Neural progenitor cell (in vitro differentiated cells): ENCODE measurements around the gene COL20A1. TPM values are rescaled to one million over a fixed set of nuclear protein-coding genes. Genes with fewer than 3 reads are reported as not detected.
A peak's percentile ranks its signal among the peaks of the same experiment; 100 is the strongest.
"Not testable (repeated sequence)": the region's sequence is repeated elsewhere in the genome, so short reads cannot be mapped to it uniquely, and the experiment has no call there.

Experiments used
- DNase-seq: peaks from one replicate; pipeline ENCODE4 v3.0.0-alpha.2; 2016; ENCODE audit warnings: low spot score
- H2AFZ ChIP-seq: fragments of 200-600 bp; sonication (generic); replicated peaks from 2 replicates; pipeline ENCODE4 v1.6.1; 2016; ENCODE audit warnings: antibody characterized with exemption
- H3F3A ChIP-seq: fragments of 200-600 bp; sonication (generic); 2 replicates; pipeline ENCODE4 v1.6.1; 2016; ENCODE audit warnings: antibody characterized with exemption, low read depth
- H3K27ac ChIP-seq: fragments of 200-600 bp; sonication (generic); 2 replicates; pipeline ENCODE4 v1.5.1; 2016; ENCODE audit warnings: mild to moderate bottlenecking
- H3K27me3 ChIP-seq: fragments of 200-600 bp; sonication (generic); 2 replicates; pipeline ENCODE4 v1.6.1; 2016; ENCODE audit warnings: mild to moderate bottlenecking, moderate library complexity
- H3K36me3 ChIP-seq: fragments of 200-600 bp; sonication (generic); 2 replicates; pipeline ENCODE4 v1.5.1; 2016
- H3K4me1 ChIP-seq: fragments of 200-600 bp; sonication (generic); 2 replicates; pipeline ENCODE4 v1.6.1; 2016; ENCODE audit warnings: mixed run types
- H3K4me2 ChIP-seq: fragments of 200-600 bp; sonication (generic); 2 replicates; pipeline ENCODE4 v1.6.1; 2016
- H3K4me3 ChIP-seq: fragments of 200-600 bp; sonication (generic); 2 replicates; pipeline ENCODE4 v1.5.1; 2016
- H3K79me2 ChIP-seq: fragments of 200-600 bp; sonication (generic); 2 replicates; pipeline ENCODE4 v1.6.1; 2016; ENCODE audit warnings: low read depth
- H3K9ac ChIP-seq: fragments of 200-600 bp; sonication (generic); 2 replicates; pipeline ENCODE4 v1.6.1; 2016
- H3K9me3 ChIP-seq: fragments of 200-600 bp; sonication (generic); 2 replicates; pipeline ENCODE4 v1.5.1; 2016; ENCODE audit warnings: low read depth
- H4K20me1 ChIP-seq: fragments of 200-600 bp; sonication (generic); 2 replicates; pipeline ENCODE4 v1.6.1; 2016; ENCODE audit warnings: low read depth
- H3K27ac Mint-ChIP-seq: 3 replicates; pipeline ENCODE4 v1.8.0; 2021; ENCODE audit warnings: mixed read lengths
- H3K27me3 Mint-ChIP-seq: 2 replicates; pipeline ENCODE4 v1.8.0; 2022; ENCODE audit warnings: low read depth, mild to moderate bottlenecking, inconsistent platforms, moderate library complexity, mixed read lengths; ENCODE audit not compliant: insufficient read depth
- H3K36me3 Mint-ChIP-seq: 3 replicates; pipeline ENCODE4 v1.8.0; 2021; ENCODE audit warnings: mixed read lengths
- H3K4me1 Mint-ChIP-seq: 3 replicates; pipeline ENCODE4 v1.8.0; 2021; ENCODE audit warnings: mixed read lengths
- H3K4me3 Mint-ChIP-seq: 3 replicates; pipeline ENCODE4 v1.8.0; 2021; ENCODE audit warnings: mild to moderate bottlenecking, moderate library complexity, mixed read lengths
- H3K9me3 Mint-ChIP-seq: 3 replicates; pipeline ENCODE4 v1.8.0; 2020; ENCODE audit warnings: mixed read lengths
- CTCF ChIP-seq: fragments of 200-600 bp; sonication (generic); IDR thresholded peaks from 2 replicates; pipeline ENCODE4 v1.5.1; 2017; ENCODE audit warnings: antibody characterized with exemption, mild to moderate bottlenecking
- EZH2 ChIP-seq: fragments of 200-600 bp; sonication (generic); IDR thresholded peaks from 2 replicates; pipeline ENCODE4 v1.6.1; 2017; ENCODE audit warnings: antibody characterized with exemption, mild to moderate bottlenecking, moderate library complexity
- EZH2phosphoT487 ChIP-seq: fragments of 200-600 bp; sonication (generic); IDR thresholded peaks from 2 replicates; pipeline ENCODE4 v1.6.1; 2017; ENCODE audit warnings: antibody characterized with exemption
- total RNA-seq: library from RNA; depleted of rRNA; stranded (reverse); fragments of >200 nt; gene quantifications from 2 replicates; pipeline ENCODE4 v1.2.3, GENCODE V29; 2015; ENCODE audit warnings: low replicate concordance

Gene COL20A1
- total RNA-seq, 1 donor from 2014 or later = 0.37 TPM

- Histone ChIP-seq H3K27me3 (no peaks in the 10 kb centered on the region), H2AFZ (no peak overlapping the region), H3K4me3 (no peak overlapping the region), H3K4me1 (peaks cover 21% of the 10 kb centered on the region), H3K9ac (no peak overlapping the region), H3K36me3 (no peaks in the 10 kb centered on the region), H3K79me2 (no peaks in the 10 kb centered on the region), H4K20me1 (peaks cover 18% of the 10 kb centered on the region), H3K4me2 (no peak overlapping the region), H3F3A (peaks cover 12% of the 10 kb centered on the region), H3K9me3 (no peaks in the 10 kb centered on the region), H3K27ac (no peak overlapping the region)
- no peaks in the 10 kb centered on the region for H3K36me3 Mint-ChIP-seq
- TF ChIP-seq EZH2phosphoT487 (no peak), CTCF (peak; percentile 13)
- no peaks in the 10 kb centered on the region for H3K9me3 Mint-ChIP-seq
- peak overlapping the region; percentile 60 for H3K4me3 Mint-ChIP-seq
- H3K4me1 Mint-ChIP-seq = peaks cover 43% of the 10 kb centered on the region
- peaks cover 8% of the 10 kb centered on the region for H3K27me3 Mint-ChIP-seq
- peak; percentile 85 for DNase-seq
- peak overlapping the region; percentile 87 for H3K27ac Mint-ChIP-seq
These were observed 85.6 kb downstream of the COL20A1 start for GRCh38 chr20:63378626-63379025.

GRCh38 chr20:63379296-63379695 lies 86.3 kb downstream of the COL20A1 start:
- TF ChIP-seq EZH2phosphoT487 = no peak
- no peak for TF ChIP-seq CTCF
- no peak for TF ChIP-seq EZH2
- Histone ChIP-seq H3K9me3 (no peaks in the 10 kb centered on the region), H2AFZ (no peak overlapping the region), H3K36me3 (no peaks in the 10 kb centered on the region), H4K20me1 (peaks cover 18% of the 10 kb centered on the region), H3K4me3 (no peak overlapping the region), H3K27ac (no peak overlapping the region), H3F3A (peaks cover 12% of the 10 kb centered on the region), H3K9ac (no peak overlapping the region), H3K79me2 (no peaks in the 10 kb centered on the region), H3K4me2 (no peak overlapping the region), H3K4me1 (peaks cover 21% of the 10 kb centered on the region), H3K27me3 (no peaks in the 10 kb centered on the region)
- H3K9me3 Mint-ChIP-seq = no peaks in the 10 kb centered on the region
- no peak for DNase-seq
- no peaks in the 10 kb centered on the region for H3K36me3 Mint-ChIP-seq
- peaks cover 8% of the 10 kb centered on the region for H3K27me3 Mint-ChIP-seq
- no peak overlapping the region for H3K27ac Mint-ChIP-seq
- peaks cover 43% of the 10 kb centered on the region for H3K4me1 Mint-ChIP-seq
- H3K4me3 Mint-ChIP-seq = peak overlapping the region; percentile 44

- not testable (repeated sequence) for H3K9me3 Mint-ChIP-seq
These were observed 86.9 kb downstream of the COL20A1 start for GRCh38 chr20:63379872-63380271.

GRCh38 chr20:63380346-63380870 lies 87.4 kb downstream of the COL20A1 start:
- H2AFZ ChIP-seq = no peak overlapping the region
- Mint-ChIP-seq H3K4me1 (peaks cover 43% of the 10 kb centered on the region), H3K9me3 (peaks cover 5% of the 10 kb centered on the region), H3K4me3 (no peak overlapping the region), H3K27ac (no peak overlapping the region), H3K36me3 (no peaks in the 10 kb centered on the region), H3K27me3 (peaks cover 8% of the 10 kb centered on the region)
- peaks cover 12% of the 10 kb centered on the region for H3F3A ChIP-seq
- H3K9me3 ChIP-seq = no peaks in the 10 kb centered on the region
- H3K27me3 ChIP-seq = no peaks in the 10 kb centered on the region
- H3K9ac ChIP-seq = no peak overlapping the region
- TF ChIP-seq EZH2phosphoT487 (no peak), CTCF (no peak), EZH2 (no peak)
- peaks cover 21% of the 10 kb centered on the region for H3K4me1 ChIP-seq
- no peaks in the 10 kb centered on the region for H3K36me3 ChIP-seq
- H3K27ac ChIP-seq = no peak overlapping the region
- peaks cover 18% of the 10 kb centered on the region for H4K20me1 ChIP-seq
- no peaks in the 10 kb centered on the region for H3K79me2 ChIP-seq
- no peak overlapping the region for H3K4me3 ChIP-seq
- no peak for DNase-seq
- H3K4me2 ChIP-seq = no peak overlapping the region

More at GRCh38 chr20:63379872-63380271, 86.9 kb downstream of the COL20A1 start:
- H3K36me3 Mint-ChIP-seq, H3K27me3 ChIP-seq, H3K9ac ChIP-seq, H3K27me3 Mint-ChIP-seq, H2AFZ ChIP-seq, H3K27ac ChIP-seq, H3K27ac Mint-ChIP-seq, H3K4me3 ChIP-seq, DNase-seq, H3K4me2 ChIP-seq, H3K79me2 ChIP-seq, H3K9me3 ChIP-seq, H3K4me3 Mint-ChIP-seq, H3K36me3 ChIP-seq: not testable (repeated sequence)
- peaks cover 21% of the 10 kb centered on the region for H3K4me1 ChIP-seq
- peaks cover 18% of the 10 kb centered on the region for H4K20me1 ChIP-seq
- peaks cover 12% of the 10 kb centered on the region for H3F3A ChIP-seq
- peaks cover 43% of the 10 kb centered on the region for H3K4me1 Mint-ChIP-seq
